MCF 10A (cell line): ENCODE measurements around the gene SH3BP4. TPM values are rescaled to one million over a fixed set of nuclear protein-coding genes. Genes with fewer than 3 reads are reported as not detected.
A peak's percentile ranks its signal among the peaks of the same experiment; 100 is the strongest.

Experiments
- BruUV-seq: library from RNA; stranded (reverse); fragments of 400-500 nt; replicated peaks from 2 replicates; lab custom pipeline; 2021; lab: Mats Ljungman, UMichigan
- CTCF ChIA-PET: fragments of 300-600 bp; sonication (Branson Sonifier 250); formaldehyde crosslinking; extraction: SDS; loops from one replicate; lab custom pipeline; 2021; ENCODE audit warnings: antibody characterized with exemption, inconsistent platforms; lab: Yijun Ruan, JAX
- POLR2A ChIA-PET: fragments of 300-600, 350-650 bp; sonication (Branson Sonifier 250); formaldehyde crosslinking; extraction: SDS; loops from one replicate; lab custom pipeline; 2020; ENCODE audit warnings: antibody characterized with exemption, inconsistent platforms; lab: Yijun Ruan, JAX
- DNase-seq: peaks from one replicate; pipeline ENCODE4 v3.0.0-alpha.2; 2018; ENCODE audit not compliant: unreplicated experiment
- H3K27ac Mint-ChIP-seq: one replicate; pipeline ENCODE4 v1.8.0; 2022; ENCODE audit warnings: mild to moderate bottlenecking, low read depth, mixed read lengths; ENCODE audit not compliant: unreplicated experiment
- H3K27me3 Mint-ChIP-seq: one replicate; pipeline ENCODE4 v1.8.0; 2022; ENCODE audit warnings: mixed read lengths; ENCODE audit not compliant: insufficient read depth, unreplicated experiment
- H3K36me3 Mint-ChIP-seq: one replicate; pipeline ENCODE4 v1.8.0; 2022; ENCODE audit warnings: mild to moderate bottlenecking, moderate library complexity, mixed read lengths; ENCODE audit not compliant: insufficient read depth, unreplicated experiment
- H3K4me1 Mint-ChIP-seq: one replicate; pipeline ENCODE4 v1.8.0; 2022; ENCODE audit warnings: mixed read lengths; ENCODE audit not compliant: insufficient read depth, unreplicated experiment
- H3K4me3 Mint-ChIP-seq: one replicate; pipeline ENCODE4 v1.8.0; 2022; ENCODE audit warnings: mild to moderate bottlenecking, moderate library complexity, mixed read lengths; ENCODE audit not compliant: unreplicated experiment
- H3K9me3 Mint-ChIP-seq: one replicate; pipeline ENCODE4 v1.8.0; 2022; ENCODE audit warnings: mixed read lengths; ENCODE audit not compliant: unreplicated experiment
- CTCF ChIP-seq: fragments of 200-600 bp; IDR thresholded peaks from one replicate; pipeline ENCODE4 v1.8.0; 2022; ENCODE audit warnings: antibody characterized with exemption, mild to moderate bottlenecking; ENCODE audit not compliant: unreplicated experiment
- intact Hi-C: fragments of 100-400 bp; cut with micrococcal nuclease; formaldehyde crosslinking; loops from 2 replicates; pipeline ENCODE4 v1.14.1; 2022
- total RNA-seq: library from RNA; stranded (reverse); gene quantifications from 2 replicates; pipeline ENCODE4 v1.2.3, GENCODE V29; 2022

SH3BP4 gene
- total RNA-seq, 1 experiment from 2014 or later = 59.7 TPM

DNA sequence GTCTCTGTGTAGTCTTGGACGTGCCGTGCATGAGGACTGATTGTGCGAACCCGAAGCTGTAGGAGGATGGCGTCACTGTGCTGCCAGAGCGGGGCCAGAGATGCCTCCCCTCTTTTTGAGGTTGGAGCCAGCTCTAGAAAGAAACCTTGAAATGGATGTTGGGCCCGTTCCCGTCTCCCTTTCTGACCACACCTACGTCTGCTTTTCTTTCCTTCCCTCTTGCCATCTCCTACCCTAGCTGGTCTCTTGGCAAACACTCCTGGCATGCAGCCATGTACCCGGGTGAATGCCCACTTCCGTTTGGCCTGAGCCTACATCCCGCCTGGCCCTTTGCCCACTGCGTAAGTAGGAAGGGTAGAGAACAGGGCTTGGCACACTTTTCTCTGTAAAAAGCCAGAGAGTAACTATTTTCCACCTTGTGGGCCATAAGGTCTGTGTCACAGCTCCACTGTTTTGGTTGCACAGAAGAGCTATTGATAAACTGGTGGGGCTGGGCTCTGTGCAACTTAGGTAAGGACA, 37.4 kb downstream of the SH3BP4 start:
- DNase-seq = peak; percentile 100
- peak overlapping the region; percentile 66 for H3K4me3 Mint-ChIP-seq

DNA sequence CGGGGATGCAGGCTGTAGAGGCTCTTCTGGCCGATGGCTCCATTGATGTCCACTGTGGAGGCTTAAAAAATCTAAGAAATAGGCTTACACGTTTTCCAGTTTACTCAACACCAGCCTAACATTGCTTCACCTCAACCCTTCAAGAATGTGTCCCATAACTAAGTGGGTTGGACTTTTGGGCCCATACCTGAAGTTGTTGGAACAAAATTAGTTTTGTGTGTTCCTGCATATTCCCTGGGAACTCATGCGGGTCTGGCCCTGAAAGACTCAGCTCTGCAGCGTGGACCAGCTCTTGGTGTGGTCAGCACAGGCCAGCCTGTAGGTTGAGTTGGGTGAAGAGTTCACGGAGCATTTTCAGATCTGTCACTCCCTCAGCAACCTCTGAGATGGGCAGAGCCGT, 38.5 kb downstream of the SH3BP4 start:
- H3K27ac Mint-ChIP-seq = peak overlapping the region; percentile 86
- H3K27me3 Mint-ChIP-seq = no peaks in the 10 kb centered on the region
- H3K36me3 Mint-ChIP-seq = peaks cover 25% of the 10 kb centered on the region
- TF ChIP-seq CTCF = no peak
- no peaks in the 10 kb centered on the region for H3K9me3 Mint-ChIP-seq
- CTCF ChIA-PET = interaction anchor here (0.6 kb wide), 1 partner anchor 602 kb away, joined by 3 read pairs; no protein-coding TSS in a partner anchor
- BruUV-seq = no TSS peak
- POLR2A ChIA-PET = interaction anchor here (0.7 to 2.4 kb wide), 5 partner anchors 12 to 40 kb away, joined by 3 to 9 read pairs (median 6); no protein-coding TSS in a partner anchor
- intact Hi-C loops = no loop called here
- peaks cover 47% of the 10 kb centered on the region for H3K4me1 Mint-ChIP-seq
- no peak for DNase-seq
- peak overlapping the region; percentile 66 for H3K4me3 Mint-ChIP-seq

More for the DNA sequence above, 37.4 kb downstream of the SH3BP4 start:
- ChIA-PET POLR2A (interaction anchor here (0.7 to 2.4 kb wide), 7 partner anchors 9 to 39 kb away, joined by 3 to 9 read pairs (median 6); no protein-coding TSS in a partner anchor), CTCF (interaction anchor here (0.5 to 0.6 kb wide), 2 partner anchors 22 to 155 kb away, joined by 3 to 4 read pairs; no protein-coding TSS in a partner anchor)
- BruUV-seq = no TSS peak
- H3K27ac Mint-ChIP-seq = peak overlapping the region; percentile 86
- H3K9me3 Mint-ChIP-seq = no peaks in the 10 kb centered on the region
- intact Hi-C loops = no loop called here
- H3K4me1 Mint-ChIP-seq = peaks cover 44% of the 10 kb centered on the region
- no peak for TF ChIP-seq CTCF
- H3K27me3 Mint-ChIP-seq = no peaks in the 10 kb centered on the region
- H3K36me3 Mint-ChIP-seq = peaks cover 30% of the 10 kb centered on the region

- Mint-ChIP-seq H3K4me1 (peaks cover 55% of the 10 kb centered on the region), H3K36me3 (peaks cover 22% of the 10 kb centered on the region), H3K9me3 (no peaks in the 10 kb centered on the region), H3K4me3 (no peak overlapping the region), H3K27ac (no peak overlapping the region), H3K27me3 (no peaks in the 10 kb centered on the region)
- no peak for DNase-seq
- ChIA-PET POLR2A (interaction anchor here (0.6 to 1.0 kb wide), 3 partner anchors 10 to 444 kb away, joined by 3 to 6 read pairs (median 3); no protein-coding TSS in a partner anchor), CTCF (no interaction called here)
- BruUV-seq = no TSS peak
- no peak for TF ChIP-seq CTCF
- intact Hi-C loops = no loop called here
Observed at GRCh38 chr2:234991290-234991689, 39.5 kb downstream of the SH3BP4 start.

DNA sequence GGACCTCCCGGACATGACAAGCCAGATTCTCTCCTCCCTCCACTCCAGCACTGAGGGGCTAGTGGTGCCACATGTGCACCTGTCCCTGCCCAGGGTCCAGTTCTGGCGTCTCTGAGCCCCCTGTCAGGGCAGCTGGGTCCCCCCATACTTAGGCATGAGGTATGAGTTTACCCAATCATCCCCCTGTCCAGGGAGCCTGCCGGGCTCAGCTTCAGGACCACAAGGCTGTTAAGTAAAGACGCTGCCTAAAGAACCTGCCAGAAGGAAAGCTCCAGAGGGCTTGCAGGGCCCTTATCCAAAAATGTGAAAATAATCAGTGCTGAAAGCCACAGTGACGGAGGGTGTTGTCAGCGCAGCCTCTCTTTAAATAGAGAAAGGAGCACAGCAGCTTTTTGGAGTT, 40.0 kb downstream of the SH3BP4 start:
- CTCF ChIA-PET = no interaction called here
- H3K36me3 Mint-ChIP-seq = peaks cover 22% of the 10 kb centered on the region
- no peak for DNase-seq

More for the DNA sequence above, 40.0 kb downstream of the SH3BP4 start:
- no peaks in the 10 kb centered on the region for H3K27me3 Mint-ChIP-seq
- intact Hi-C loops = no loop called here
- H3K4me1 Mint-ChIP-seq = peaks cover 54% of the 10 kb centered on the region
- no TSS peak for BruUV-seq
- TF ChIP-seq CTCF = no peak
- POLR2A ChIA-PET = interaction anchor here (0.6 to 0.7 kb wide), 2 partner anchors 25 to 444 kb away, joined by 3 to 5 read pairs; no protein-coding TSS in a partner anchor
- no peak overlapping the region for H3K4me3 Mint-ChIP-seq
- no peak overlapping the region for H3K27ac Mint-ChIP-seq
- H3K9me3 Mint-ChIP-seq = no peaks in the 10 kb centered on the region
